OCI-LY1 (cell line): ENCODE measurements around the gene PPP1R2.

Experiments
- EZH2 ChIP-seq: fragments of 200-600 bp; sonication (generic), shearing (Covaris generic); IDR thresholded peaks from 2 replicates; pipeline ENCODE4 v1.8.0; 2017; ENCODE audit warnings: borderline replicate concordance, mixed run types, mild to moderate bottlenecking, antibody characterized with exemption, low read length, moderate library complexity, mixed read lengths
- TF ChIP-seq, protein P1 (sequence below): fragments of 200-600 bp; sonication (generic), shearing (Covaris generic); IDR thresholded peaks from 2 replicates; pipeline ENCODE4 v1.5.1; 2017; ENCODE audit warnings: mild to moderate bottlenecking, antibody characterized with exemption, low read length, moderate library complexity, mixed read lengths

- TF ChIP-seq, protein P1, sequence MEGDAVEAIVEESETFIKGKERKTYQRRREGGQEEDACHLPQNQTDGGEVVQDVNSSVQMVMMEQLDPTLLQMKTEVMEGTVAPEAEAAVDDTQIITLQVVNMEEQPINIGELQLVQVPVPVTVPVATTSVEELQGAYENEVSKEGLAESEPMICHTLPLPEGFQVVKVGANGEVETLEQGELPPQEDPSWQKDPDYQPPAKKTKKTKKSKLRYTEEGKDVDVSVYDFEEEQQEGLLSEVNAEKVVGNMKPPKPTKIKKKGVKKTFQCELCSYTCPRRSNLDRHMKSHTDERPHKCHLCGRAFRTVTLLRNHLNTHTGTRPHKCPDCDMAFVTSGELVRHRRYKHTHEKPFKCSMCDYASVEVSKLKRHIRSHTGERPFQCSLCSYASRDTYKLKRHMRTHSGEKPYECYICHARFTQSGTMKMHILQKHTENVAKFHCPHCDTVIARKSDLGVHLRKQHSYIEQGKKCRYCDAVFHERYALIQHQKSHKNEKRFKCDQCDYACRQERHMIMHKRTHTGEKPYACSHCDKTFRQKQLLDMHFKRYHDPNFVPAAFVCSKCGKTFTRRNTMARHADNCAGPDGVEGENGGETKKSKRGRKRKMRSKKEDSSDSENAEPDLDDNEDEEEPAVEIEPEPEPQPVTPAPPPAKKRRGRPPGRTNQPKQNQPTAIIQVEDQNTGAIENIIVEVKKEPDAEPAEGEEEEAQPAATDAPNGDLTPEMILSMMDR, result no peak
- no peak for TF ChIP-seq EZH2
Measured at GRCh38 chr3:195587406-195587805, 44.3 kb upstream of the PPP1R2 start.
